PC-9 (cell line): Measurements from ENCODE around the gene MORN5. TPM values are rescaled to one million over a fixed set of nuclear protein-coding genes. Genes with fewer than 3 reads are reported as not detected.
A peak's percentile ranks its signal among the peaks of the same experiment; 100 is the strongest.

Experiments used
- BruUV-seq: library from RNA; stranded (reverse); fragments of 400-500 nt; replicated peaks from 2 replicates; lab custom pipeline; 2021; lab: Mats Ljungman, UMichigan
- CTCF ChIA-PET: fragments of 300-600 bp; sonication (Branson Sonifier 250); formaldehyde crosslinking; loops from one replicate; lab custom pipeline; 2022; ENCODE audit warnings: antibody characterized with exemption; lab: Charles Lee
- POLR2A ChIA-PET: fragments of 300-600 bp; sonication (Branson Sonifier 250); formaldehyde crosslinking; loops from one replicate; lab custom pipeline; 2022; ENCODE audit warnings: antibody characterized with exemption; ENCODE audit not compliant: unreplicated experiment; lab: Charles Lee
- DNase-seq, 2 experiments: peaks; one replicate each; pipeline versions ENCODE4 v3.0.0 to v3.0.0-alpha.2; 2015 to 2022; ENCODE audit warnings: mixed read lengths in 1 of 2
- H2AFZ ChIP-seq: fragments of 200-600 bp; sonication (generic); 2 replicates; pipeline ENCODE4 v1.8.1; 2017; ENCODE audit warnings: antibody characterized with exemption
- H3F3A ChIP-seq: fragments of 200-600 bp; sonication (generic); 2 replicates; pipeline ENCODE4 v1.8.1; 2017; ENCODE audit warnings: antibody characterized with exemption, mild to moderate bottlenecking, low read depth; ENCODE audit not compliant: insufficient read depth
- H3K27ac ChIP-seq: fragments of 200-600 bp; sonication (generic); 2 replicates; pipeline ENCODE4 v1.6.1; 2016; ENCODE audit warnings: mixed run types
- H3K27me3 ChIP-seq: fragments of 200-600 bp; sonication (generic); 2 replicates; pipeline ENCODE4 v1.6.1; 2016; ENCODE audit warnings: low read depth, mixed run types; ENCODE audit not compliant: insufficient read depth
- H3K36me3 ChIP-seq: fragments of 200-600 bp; sonication (generic); 2 replicates; pipeline ENCODE4 v1.6.1; 2016; ENCODE audit warnings: low read depth, mixed run types
- H3K4me1 ChIP-seq: fragments of 200-600 bp; sonication (generic); replicated peaks from 2 replicates; pipeline ENCODE4 v1.6.1; 2016; ENCODE audit warnings: mixed run types; ENCODE audit not compliant: insufficient read depth
- H3K4me2 ChIP-seq: fragments of 200-600 bp; sonication (generic); 2 replicates; pipeline ENCODE4 v1.6.1; 2017; ENCODE audit warnings: mixed run types
- H3K4me3 ChIP-seq: fragments of 200-600 bp; sonication (generic); 2 replicates; pipeline ENCODE4 v1.6.1; 2016; ENCODE audit warnings: mixed run types
- H3K79me2 ChIP-seq: fragments of 200-600 bp; sonication (generic); 2 replicates; pipeline ENCODE4 v1.6.1; 2017; ENCODE audit warnings: low read depth, mixed run types
- H3K9me2 ChIP-seq: fragments of 200-600 bp; sonication (generic); 2 replicates; pipeline ENCODE4 v1.8.1; 2017; ENCODE audit warnings: mild to moderate bottlenecking; ENCODE audit not compliant: insufficient read depth
- H3K9me3 ChIP-seq: fragments of 200-600 bp; sonication (generic); 2 replicates; pipeline ENCODE4 v1.8.1; 2016; ENCODE audit warnings: low read depth; ENCODE audit not compliant: insufficient read depth
- H4K20me1 ChIP-seq: fragments of 200-600 bp; sonication (generic); 2 replicates; pipeline ENCODE4 v1.8.1; 2017; ENCODE audit not compliant: insufficient read depth
- CTCF ChIP-seq: fragments of 200-600 bp; sonication (generic); conservative IDR thresholded peaks from 2 replicates; pipeline ENCODE4 v1.6.1; 2017; ENCODE audit warnings: mixed run types, antibody characterized with exemption, mild to moderate bottlenecking, moderate library complexity
- EZH2 ChIP-seq: fragments of 200-600 bp; sonication (generic); IDR thresholded peaks from 2 replicates; pipeline ENCODE4 v1.8.0; 2017; ENCODE audit warnings: antibody characterized with exemption, low read depth
- intact Hi-C: fragments of 100-400 bp; cut with micrococcal nuclease; formaldehyde crosslinking; loops from one replicate; pipeline ENCODE4 v1.10.0; 2022; ENCODE audit not compliant: unreplicated experiment
- total RNA-seq: library from RNA; stranded (reverse); gene quantifications from 2 replicates; pipeline ENCODE4 v1.2.3, GENCODE V29; 2021

The MORN5 gene
- total RNA-seq, 1 experiment from 2014 or later: not detected

- Histone ChIP-seq H3K4me2 (no peak overlapping the region), H3K9me3 (no peaks in the 10 kb centered on the region), H3K4me1 (no peaks in the 10 kb centered on the region), H3K27ac (no peak overlapping the region), H3K27me3 (peaks cover 31% of the 10 kb centered on the region), H4K20me1 (no peaks in the 10 kb centered on the region), H3K9me2 (no peaks in the 10 kb centered on the region), H2AFZ (no peak overlapping the region), H3K79me2 (no peaks in the 10 kb centered on the region), H3K4me3 (no peak overlapping the region), H3K36me3 (no peaks in the 10 kb centered on the region), H3F3A (no peaks in the 10 kb centered on the region)
- no peak for TF ChIP-seq EZH2
- no peak for TF ChIP-seq CTCF
- BruUV-seq: no TSS peak
- intact Hi-C loops: no loop called here
- POLR2A ChIA-PET: no interaction called here
- no peak for DNase-seq
- CTCF ChIA-PET: no interaction called here
These were observed 45.5 kb downstream of the MORN5 start for GRCh38 chr9:122205176-122205575.

- Histone ChIP-seq H3K4me1 (no peaks in the 10 kb centered on the region), H3K27ac (no peak overlapping the region), H3K36me3 (no peaks in the 10 kb centered on the region), H3K4me2 (no peak overlapping the region), H2AFZ (no peak overlapping the region), H3K79me2 (no peaks in the 10 kb centered on the region), H3K9me3 (no peaks in the 10 kb centered on the region), H4K20me1 (no peaks in the 10 kb centered on the region), H3F3A (no peaks in the 10 kb centered on the region), H3K9me2 (no peaks in the 10 kb centered on the region), H3K27me3 (peaks cover 41% of the 10 kb centered on the region), H3K4me3 (no peak overlapping the region)
- peak in 1 of 2 experiments; percentile 25 for DNase-seq
- intact Hi-C loops: no loop called here
- ChIA-PET POLR2A (no interaction called here), CTCF (interaction anchor here (0.5 kb wide), 1 partner anchor 26 kb away, joined by 7 read pairs; no protein-coding TSS in a partner anchor)
- BruUV-seq: no TSS peak
- TF ChIP-seq CTCF: no peak
- TF ChIP-seq EZH2: no peak
These were observed 46.7 kb downstream of the MORN5 start for GRCh38 chr9:122206118-122207046.

GRCh38 chr9:122207096-122207495 lies 47.4 kb downstream of the MORN5 start:
- Histone ChIP-seq H3K4me3 (no peak overlapping the region), H3K27me3 (peaks cover 44% of the 10 kb centered on the region)
- CTCF ChIA-PET: interaction anchor here (0.5 kb wide), 1 partner anchor 27 kb away, joined by 7 read pairs; no protein-coding TSS in a partner anchor

More at GRCh38 chr9:122207096-122207495, 47.4 kb downstream of the MORN5 start:
- no peaks in the 10 kb centered on the region for H3K4me1 ChIP-seq
- no peaks in the 10 kb centered on the region for H3K36me3 ChIP-seq
- intact Hi-C loops: no loop called here
- no peaks in the 10 kb centered on the region for H3F3A ChIP-seq
- DNase-seq: no peak
- no peaks in the 10 kb centered on the region for H4K20me1 ChIP-seq
- no peak overlapping the region for H2AFZ ChIP-seq
- no peaks in the 10 kb centered on the region for H3K9me2 ChIP-seq
- TF ChIP-seq EZH2: no peak
- no peak for TF ChIP-seq CTCF
- no TSS peak for BruUV-seq
- POLR2A ChIA-PET: no interaction called here
- no peak overlapping the region for H3K27ac ChIP-seq
- no peaks in the 10 kb centered on the region for H3K79me2 ChIP-seq
- H3K4me2 ChIP-seq: no peak overlapping the region
- no peaks in the 10 kb centered on the region for H3K9me3 ChIP-seq
